Epithelial cell of esophagus (primary cell): ENCODE data around the gene DNAAF8.

Experiments used
- DNase-seq: peaks from one replicate; pipeline ENCODE4 v3.0.0; 2010; ENCODE audit warnings: low read depth
- H3K4me3 ChIP-seq: 2 replicates; pipeline ENCODE4 v1.5.1; 2011; ENCODE audit warnings: mild to moderate bottlenecking, low read length, control low read depth
- TF ChIP-seq, protein P1 (sequence below): IDR thresholded peaks from 2 replicates; pipeline ENCODE4 v1.5.1; 2011; ENCODE audit warnings: low read depth, mild to moderate bottlenecking, low read length, control low read depth, inconsistent platforms; ENCODE audit not compliant: insufficient read depth; ENCODE audit errors: missing control alignments

DNAAF8 gene

DNA sequence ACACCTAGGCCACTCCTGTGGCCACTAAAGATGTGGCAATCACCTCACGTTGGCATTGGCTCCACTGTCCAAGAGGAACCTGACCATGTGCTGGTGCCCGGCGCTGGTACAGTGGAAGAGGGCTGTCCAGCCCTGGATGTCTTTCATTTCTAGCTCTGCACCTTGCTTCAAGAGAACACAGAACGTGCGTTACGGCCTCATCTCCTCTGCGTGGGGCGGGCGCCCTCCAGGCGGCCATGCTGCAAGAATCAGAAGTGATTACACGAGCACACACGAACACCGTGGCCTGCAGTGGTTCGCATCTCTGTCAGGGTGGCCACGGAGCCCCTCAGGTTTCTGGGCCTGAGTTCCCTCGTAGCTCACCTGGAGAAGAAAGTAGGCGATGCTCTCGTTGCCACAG is 7.7 kb upstream of the DNAAF8 start:
- TF ChIP-seq, protein P1, sequence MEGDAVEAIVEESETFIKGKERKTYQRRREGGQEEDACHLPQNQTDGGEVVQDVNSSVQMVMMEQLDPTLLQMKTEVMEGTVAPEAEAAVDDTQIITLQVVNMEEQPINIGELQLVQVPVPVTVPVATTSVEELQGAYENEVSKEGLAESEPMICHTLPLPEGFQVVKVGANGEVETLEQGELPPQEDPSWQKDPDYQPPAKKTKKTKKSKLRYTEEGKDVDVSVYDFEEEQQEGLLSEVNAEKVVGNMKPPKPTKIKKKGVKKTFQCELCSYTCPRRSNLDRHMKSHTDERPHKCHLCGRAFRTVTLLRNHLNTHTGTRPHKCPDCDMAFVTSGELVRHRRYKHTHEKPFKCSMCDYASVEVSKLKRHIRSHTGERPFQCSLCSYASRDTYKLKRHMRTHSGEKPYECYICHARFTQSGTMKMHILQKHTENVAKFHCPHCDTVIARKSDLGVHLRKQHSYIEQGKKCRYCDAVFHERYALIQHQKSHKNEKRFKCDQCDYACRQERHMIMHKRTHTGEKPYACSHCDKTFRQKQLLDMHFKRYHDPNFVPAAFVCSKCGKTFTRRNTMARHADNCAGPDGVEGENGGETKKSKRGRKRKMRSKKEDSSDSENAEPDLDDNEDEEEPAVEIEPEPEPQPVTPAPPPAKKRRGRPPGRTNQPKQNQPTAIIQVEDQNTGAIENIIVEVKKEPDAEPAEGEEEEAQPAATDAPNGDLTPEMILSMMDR = no peak

DNA sequence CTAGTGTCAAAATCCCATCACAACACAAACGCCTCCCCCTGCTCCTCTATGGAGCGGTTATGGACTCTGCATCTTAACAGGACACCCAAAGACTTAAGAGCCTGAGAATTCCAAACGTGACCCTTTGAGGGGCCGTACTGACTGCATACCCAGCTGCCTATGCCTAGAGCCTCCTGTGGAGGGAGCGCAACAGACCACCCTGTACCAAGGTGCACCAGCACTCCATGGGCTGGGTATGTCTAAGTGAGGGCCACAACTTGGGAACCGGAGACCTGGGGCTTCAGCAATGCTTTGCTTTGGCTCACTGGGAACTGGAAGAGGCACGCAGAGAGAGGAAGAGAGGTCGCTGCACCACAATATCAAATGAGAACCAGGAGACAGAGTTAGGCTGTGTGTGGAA is 5.7 kb upstream of the DNAAF8 start:
- H3K4me3 ChIP-seq = no peak overlapping the region
- TF ChIP-seq, protein P1 = no peak
- no peak for DNase-seq

More for the DNA sequence above, 7.7 kb upstream of the DNAAF8 start:
- DNase-seq = no peak
- H3K4me3 ChIP-seq = no peak overlapping the region

DNA sequence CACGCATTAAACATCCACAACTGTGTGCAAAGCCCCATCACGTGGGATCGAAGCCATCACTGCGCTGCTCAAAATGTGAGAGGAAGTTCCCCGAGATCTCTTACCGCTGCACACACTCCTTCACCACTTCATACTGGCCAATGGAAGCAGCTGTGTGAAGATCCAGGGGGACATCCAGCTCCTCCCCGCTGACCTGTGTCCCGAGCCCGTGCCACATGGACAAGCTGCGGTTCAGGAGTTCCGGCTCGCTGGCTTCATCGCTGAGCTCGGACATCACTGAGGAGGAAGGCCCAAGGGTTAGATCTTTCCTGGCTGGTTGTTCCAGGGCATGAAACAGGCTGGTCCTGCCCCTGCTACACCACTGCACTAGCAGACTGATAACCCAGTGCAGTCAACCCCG is 4.5 kb upstream of the DNAAF8 start:
- no peak overlapping the region for H3K4me3 ChIP-seq
- TF ChIP-seq, protein P1 = no peak
- no peak for DNase-seq

DNA sequence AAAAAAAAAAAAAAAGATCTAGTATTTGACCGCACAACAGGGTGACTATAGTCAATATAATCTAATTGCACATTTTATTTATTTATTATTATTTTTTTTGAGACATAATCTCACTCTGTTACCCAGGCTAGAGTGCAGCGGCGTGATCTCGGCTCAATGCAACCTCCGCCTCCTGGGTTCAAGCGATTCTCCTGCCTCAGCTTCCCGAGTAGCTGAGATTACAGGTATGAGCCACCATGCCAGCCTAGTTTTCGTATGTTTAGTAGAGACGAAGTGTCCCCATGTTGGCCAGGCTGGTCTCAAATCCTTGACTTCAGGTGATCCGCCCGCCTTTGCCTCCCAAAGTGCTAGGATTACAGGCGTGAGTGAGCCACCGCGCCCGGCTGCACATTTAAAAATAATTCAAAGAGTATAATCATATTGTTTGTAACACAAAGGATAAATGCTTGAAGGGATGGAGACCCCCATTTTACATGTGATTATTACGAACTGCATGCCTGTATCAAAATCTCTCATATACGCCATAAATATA is 1.1 kb upstream of the DNAAF8 start:
- no peak for DNase-seq
- peak overlapping the region; percentile 84 for H3K4me3 ChIP-seq
- TF ChIP-seq, protein P1 = no peak

DNA sequence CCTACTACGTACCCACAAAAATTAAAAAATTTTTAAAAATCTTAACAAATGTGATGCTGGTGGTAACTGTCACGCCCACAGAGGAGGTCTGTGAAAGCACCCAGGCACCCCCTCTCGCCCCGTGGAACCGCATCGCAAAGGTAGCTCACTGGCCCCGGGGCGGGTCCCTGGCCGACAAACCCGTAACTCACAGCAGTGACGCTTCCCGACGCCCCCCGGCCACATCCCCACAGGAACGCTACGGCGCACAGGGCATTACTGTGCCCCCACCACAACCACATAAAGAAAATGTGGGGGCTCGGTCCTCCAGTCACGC is 632 bp upstream of the DNAAF8 start:
- DNase-seq = peak; percentile 6
- peak overlapping the region; percentile 84 for H3K4me3 ChIP-seq
- TF ChIP-seq, protein P1 = no peak

DNA sequence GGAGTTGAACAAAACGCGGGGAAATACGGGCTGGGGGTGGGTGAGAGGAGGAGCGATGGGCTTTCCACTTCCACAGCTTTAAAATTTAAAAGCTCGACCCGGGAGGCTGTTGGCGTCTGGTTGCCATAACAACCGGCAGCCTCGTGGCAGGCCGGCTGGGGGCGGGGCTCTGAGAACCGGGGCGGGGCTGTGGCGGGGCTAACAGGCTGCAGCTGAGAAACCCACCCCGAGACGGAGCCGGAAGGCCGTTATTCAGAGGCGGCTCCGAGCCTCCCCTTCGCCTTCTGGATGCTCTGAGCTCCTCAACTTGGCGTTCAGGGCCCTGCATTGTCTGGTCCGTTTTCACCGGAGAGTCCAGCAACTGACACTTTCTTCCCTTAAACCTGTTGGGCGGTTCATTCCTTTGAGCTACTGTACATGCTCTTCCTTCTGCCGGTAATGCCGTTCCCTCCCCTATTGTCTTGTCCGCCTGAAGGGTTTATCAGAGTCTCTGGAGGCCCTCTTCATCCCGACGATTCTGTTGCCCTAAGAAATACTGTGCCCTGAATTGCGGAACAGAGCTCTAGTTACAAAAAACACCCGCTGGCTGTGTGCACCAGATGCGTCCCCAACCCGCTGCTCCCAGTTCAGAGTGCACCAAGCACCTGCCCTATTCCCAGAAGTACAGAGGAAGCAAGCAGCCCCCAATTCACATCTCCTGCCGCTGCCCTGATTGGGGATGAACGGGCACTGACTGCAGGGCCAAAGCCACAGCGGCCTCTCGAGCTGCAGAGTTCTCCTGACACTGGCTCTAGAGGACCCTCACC is 596 bp downstream of the DNAAF8 start:
- TF ChIP-seq, protein P1 = no peak

DNA sequence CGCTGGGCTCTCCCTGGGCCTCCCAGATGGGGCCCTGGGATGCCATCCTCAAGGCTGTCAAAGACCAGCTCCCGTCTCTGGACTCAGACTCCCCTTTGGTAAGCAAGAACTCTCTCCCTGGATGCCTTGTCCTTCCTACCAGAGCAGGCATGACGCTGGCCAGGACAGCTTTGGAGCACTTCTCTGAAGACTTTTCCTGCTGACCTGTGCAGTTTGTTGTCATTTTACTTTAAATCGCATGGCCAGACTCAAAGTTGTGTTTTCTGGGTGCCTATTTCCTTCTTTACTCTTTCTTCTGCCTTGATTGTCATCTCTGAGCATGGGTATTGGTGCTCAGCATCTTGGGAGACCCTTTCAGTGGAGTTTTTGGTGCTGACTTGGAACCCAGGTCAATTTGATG is 2.2 kb downstream of the DNAAF8 start:
- TF ChIP-seq, protein P1 = no peak
- DNase-seq = no peak
- H3K4me3 ChIP-seq = no peak overlapping the region

More for the DNA sequence above, 596 bp downstream of the DNAAF8 start:
- H3K4me3 ChIP-seq = peak overlapping the region; percentile 84
- peak; percentile 81 for DNase-seq
